WERI-Rb-1 (cell line): ENCODE data around the gene BCKDK.

ENCODE experiments used
- DNase-seq: peaks from one replicate; pipeline ENCODE4 v3.0.0-alpha.2; 2020
- H3K27ac ChIP-seq: fragments of 250-450 bp; sonication (Bioruptor Pico); 2 replicates; pipeline ENCODE4 v1.5.1; 2020; ENCODE audit warnings: mild to moderate bottlenecking, moderate library complexity
- H3K27me3 ChIP-seq: fragments of 250-450 bp; sonication (Bioruptor Pico); 2 replicates; pipeline ENCODE4 v1.5.1; 2021; ENCODE audit warnings: mild to moderate bottlenecking, low read depth, moderate library complexity; ENCODE audit not compliant: insufficient read depth, severe bottlenecking
- H3K36me3 ChIP-seq: fragments of 250-450 bp; sonication (Bioruptor Pico); 2 replicates; pipeline ENCODE4 v1.5.1; 2020; ENCODE audit warnings: mild to moderate bottlenecking, moderate library complexity
- H3K4me3 ChIP-seq: 2 replicates; pipeline ENCODE4 v1.5.1; 2011; ENCODE audit warnings: low read depth, mild to moderate bottlenecking, control low read depth, low read length
- H3K9me3 ChIP-seq: fragments of 250-450 bp; sonication (Bioruptor Pico); 2 replicates; pipeline ENCODE4 v1.5.1; 2021; ENCODE audit warnings: mild to moderate bottlenecking, moderate library complexity; ENCODE audit not compliant: severe bottlenecking
- CTCF ChIP-seq: IDR thresholded peaks from 2 replicates; pipeline ENCODE4 v1.5.1; 2011; ENCODE audit warnings: low read depth, mild to moderate bottlenecking, control low read depth, inconsistent platforms, low read length

Gene BCKDK

DNA sequence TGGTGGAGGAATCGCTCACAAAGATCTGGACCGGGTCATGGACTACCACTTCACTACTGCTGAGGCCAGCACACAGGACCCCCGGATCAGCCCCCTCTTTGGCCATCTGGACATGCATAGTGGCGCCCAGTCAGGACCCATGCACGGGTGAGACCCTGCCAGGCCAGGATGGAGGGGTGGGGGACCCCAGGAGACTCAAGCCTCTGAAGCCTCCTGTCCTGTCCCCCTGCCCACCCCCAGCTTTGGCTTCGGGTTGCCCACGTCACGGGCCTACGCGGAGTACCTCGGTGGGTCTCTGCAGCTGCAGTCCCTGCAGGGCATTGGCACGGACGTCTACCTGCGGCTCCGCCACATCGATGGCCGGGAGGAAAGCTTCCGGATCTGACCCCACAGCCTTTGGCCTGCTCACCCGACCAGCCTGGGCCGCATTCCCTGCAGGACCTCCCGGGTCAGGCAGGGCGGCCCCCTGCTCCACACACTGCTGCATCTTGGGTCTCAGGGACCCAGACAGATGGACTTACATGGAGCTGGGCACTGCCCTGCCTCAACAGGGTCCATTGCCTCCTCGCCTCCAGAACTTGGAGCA is 3.8 kb downstream of the BCKDK start:
- Histone ChIP-seq H3K9me3 (no peaks in the 10 kb centered on the region), H3K27ac (no peak overlapping the region), H3K27me3 (no peaks in the 10 kb centered on the region), H3K36me3 (peaks cover 44% of the 10 kb centered on the region), H3K4me3 (no peak overlapping the region)
- no peak for TF ChIP-seq CTCF
- DNase-seq, result no peak

GRCh38 chr16:31112711-31113110 is 4.5 kb downstream of the BCKDK start:
- Histone ChIP-seq H3K4me3 (no peak overlapping the region), H3K9me3 (no peaks in the 10 kb centered on the region), H3K27ac (no peak overlapping the region), H3K27me3 (no peaks in the 10 kb centered on the region), H3K36me3 (peaks cover 44% of the 10 kb centered on the region)
- DNase-seq, result no peak
- no peak for TF ChIP-seq CTCF

DNA sequence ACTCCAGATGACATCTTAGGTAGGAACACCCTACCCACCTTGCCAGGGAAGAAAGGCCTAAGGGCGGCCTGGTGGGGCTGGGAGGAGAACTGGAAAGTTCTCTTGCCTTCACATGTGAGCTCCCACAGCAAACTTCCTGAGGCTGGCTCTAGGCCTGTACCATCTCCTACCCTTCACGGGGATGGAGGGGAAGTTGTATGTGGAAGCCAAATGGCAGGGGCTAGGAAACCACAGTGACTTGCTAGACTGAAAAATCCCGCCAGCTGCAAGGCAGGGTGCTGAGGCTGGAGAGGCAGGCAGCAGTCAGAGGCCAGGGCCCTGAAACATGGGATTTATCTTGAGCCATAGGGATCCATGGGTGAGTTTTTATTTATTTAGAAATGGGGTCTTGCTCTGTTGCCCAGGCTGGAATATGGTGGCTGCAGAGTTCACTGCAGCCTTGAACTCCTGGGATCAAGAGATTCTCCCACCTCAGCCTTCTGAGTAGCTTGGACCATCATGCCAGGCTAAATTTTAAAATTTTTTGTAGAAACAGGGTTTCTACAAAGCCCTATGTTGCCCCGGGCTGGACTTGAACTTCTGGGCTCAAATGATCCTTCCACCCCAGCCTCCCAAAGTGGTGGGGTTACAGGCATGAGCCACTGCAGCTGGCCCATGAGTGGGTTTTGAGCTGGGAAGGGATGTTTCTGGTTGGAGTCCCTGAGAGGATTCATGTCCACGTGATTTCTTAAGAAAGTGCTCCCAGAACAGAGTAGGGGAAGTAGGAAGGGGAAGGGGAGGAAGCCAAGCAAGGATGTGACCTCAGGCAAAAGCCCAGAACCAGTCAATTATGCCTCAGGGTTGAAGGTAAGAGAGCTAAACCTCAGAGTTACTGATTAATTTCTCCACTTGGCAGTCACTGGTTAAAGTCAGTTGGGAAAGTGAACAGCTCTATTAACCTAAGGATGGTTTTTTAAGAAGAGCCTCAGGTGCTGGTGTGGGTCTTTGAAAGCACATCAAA is 5.2 kb downstream of the BCKDK start:
- peaks cover 46% of the 10 kb centered on the region for H3K36me3 ChIP-seq
- TF ChIP-seq CTCF, result no peak
- no peak overlapping the region for H3K4me3 ChIP-seq
- no peaks in the 10 kb centered on the region for H3K27me3 ChIP-seq
- DNase-seq, result no peak
- H3K27ac ChIP-seq, result no peak overlapping the region
- no peaks in the 10 kb centered on the region for H3K9me3 ChIP-seq

DNA sequence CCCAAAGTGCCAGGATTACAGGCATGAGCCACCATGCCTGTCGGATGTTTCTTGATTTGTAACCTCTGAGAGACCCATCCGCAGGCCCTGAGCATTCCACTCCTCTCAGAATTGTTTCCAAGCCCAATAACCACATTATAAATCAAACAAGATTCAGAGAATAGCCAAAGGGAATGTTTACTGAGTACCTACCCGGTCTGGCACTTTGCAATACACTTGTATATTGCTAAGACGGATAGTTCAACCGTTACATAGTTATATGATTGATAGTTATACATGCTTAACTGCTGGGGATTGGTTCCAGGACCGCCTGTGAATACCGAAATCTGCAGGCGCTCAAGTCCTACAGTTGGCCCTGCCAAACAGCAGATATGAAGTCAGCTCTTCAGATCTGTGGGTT is 6.3 kb downstream of the BCKDK start:
- Histone ChIP-seq H3K36me3 (peaks cover 50% of the 10 kb centered on the region), H3K4me3 (no peak overlapping the region), H3K27me3 (no peaks in the 10 kb centered on the region), H3K27ac (no peak overlapping the region), H3K9me3 (no peaks in the 10 kb centered on the region)
- no peak for DNase-seq
- no peak for TF ChIP-seq CTCF

DNA sequence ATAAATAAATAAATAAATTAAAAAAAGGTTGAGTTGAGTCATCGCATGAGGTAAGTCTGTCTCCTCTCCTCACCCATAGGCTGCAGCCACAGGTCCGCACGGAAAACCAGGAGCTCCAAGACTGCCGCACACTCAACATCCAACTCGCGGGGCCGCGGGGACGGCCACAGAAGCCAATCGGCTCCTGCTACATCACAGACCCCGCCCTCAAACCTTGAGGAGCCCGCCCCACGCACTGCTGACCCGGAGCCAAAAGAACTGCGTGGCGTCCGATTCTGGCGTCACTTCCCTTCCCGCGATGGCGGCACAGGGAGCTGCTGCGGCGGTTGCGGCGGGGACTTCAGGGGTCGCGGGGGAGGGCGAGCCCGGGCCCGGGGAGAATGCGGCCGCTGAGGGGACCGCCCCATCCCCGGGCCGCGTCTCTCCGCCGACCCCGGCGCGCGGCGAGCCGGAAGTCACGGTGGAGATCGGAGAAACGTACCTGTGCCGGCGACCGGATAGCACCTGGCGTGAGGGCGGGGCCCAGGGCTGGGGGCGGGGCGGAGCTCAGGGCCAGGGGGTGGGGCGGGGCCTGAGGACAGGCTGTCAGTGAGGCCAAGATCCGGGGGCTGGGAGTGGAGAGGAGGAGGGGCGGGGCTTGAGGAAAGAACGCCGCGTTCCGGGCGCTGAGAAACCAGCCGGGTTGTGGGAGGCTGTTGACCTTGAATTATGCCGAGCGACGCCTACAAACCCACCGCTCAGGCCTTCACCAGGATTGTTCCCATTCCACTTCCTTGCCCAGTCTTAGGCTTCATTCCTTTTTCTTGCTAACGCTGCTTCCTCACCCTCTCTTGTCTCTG is 9.4 kb downstream of the BCKDK start, which contains the start of gene KAT8:
KAT8 (plus strand) TSS at position 281 of the 839 bp plus-strand sequence; CDS start at position 299, 18 bp downstream.
- peak within 1 kb of the TSS; percentile 91 for H3K27ac ChIP-seq
- peak; percentile 98 for DNase-seq

More for the DNA sequence above, 9.4 kb downstream of the BCKDK start, which contains the start of gene KAT8:
- Histone ChIP-seq H3K4me3 (peak within 1 kb of the TSS; percentile 57), H3K27me3 (no peaks in the 10 kb centered on the region), H3K9me3 (no peaks in the 10 kb centered on the region), H3K36me3 (peaks cover 49% of the 10 kb centered on the region)
- TF ChIP-seq CTCF, result no peak
